ENCODE measurements around the gene CCDC112.
"Not testable (repeated sequence)": the region's sequence is repeated elsewhere in the genome, so short reads cannot be mapped to it uniquely, and the experiment has no call there.

Gene CCDC112, protein sequence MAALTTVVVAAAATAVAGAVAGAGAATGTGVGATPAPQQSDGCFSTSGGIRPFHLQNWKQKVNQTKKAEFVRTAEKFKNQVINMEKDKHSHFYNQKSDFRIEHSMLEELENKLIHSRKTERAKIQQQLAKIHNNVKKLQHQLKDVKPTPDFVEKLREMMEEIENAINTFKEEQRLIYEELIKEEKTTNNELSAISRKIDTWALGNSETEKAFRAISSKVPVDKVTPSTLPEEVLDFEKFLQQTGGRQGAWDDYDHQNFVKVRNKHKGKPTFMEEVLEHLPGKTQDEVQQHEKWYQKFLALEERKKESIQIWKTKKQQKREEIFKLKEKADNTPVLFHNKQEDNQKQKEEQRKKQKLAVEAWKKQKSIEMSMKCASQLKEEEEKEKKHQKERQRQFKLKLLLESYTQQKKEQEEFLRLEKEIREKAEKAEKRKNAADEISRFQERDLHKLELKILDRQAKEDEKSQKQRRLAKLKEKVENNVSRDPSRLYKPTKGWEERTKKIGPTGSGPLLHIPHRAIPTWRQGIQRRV

GRCh38 chr5:115296124-115297022, at the start of gene CCDC112:
TSS of gene CCDC112 (minus strand) at chr5:115296654. CDS start at chr5:115296543, 111 bp downstream.
- DNase-seq (ENCODE audit: low read depth in 1 of 2, low spot score in 1 of 2), result peak; percentile 58 to 69

- DNase-seq (ENCODE audit: low read depth in 1 of 2, low spot score in 1 of 2), result no peak
These were observed 48.9 kb upstream of the CCDC112 start for GRCh38 chr5:115345344-115345743.

DNA sequence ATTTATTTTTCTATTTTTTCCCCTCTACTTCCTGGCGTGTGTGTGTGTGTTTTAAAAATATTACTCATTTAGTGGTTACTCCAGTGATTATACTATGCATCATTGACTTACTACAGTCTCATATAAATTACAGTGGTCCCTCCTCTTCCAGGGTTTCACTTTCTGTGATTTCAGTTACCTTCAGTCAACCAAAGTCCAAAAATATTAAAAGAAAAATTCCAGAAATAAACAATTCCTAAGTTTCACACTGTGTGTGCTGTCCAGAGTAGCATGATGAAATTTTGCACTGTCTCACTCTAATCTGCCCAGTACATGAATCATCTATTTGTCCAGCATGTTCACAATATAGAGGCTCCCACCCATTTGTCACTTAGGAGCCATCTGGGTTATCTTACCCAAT, 47.4 kb upstream of the CCDC112 start:
- DNase-seq (ENCODE audit: low read depth in 1 of 2, low spot score in 1 of 2), result no peak

DNA sequence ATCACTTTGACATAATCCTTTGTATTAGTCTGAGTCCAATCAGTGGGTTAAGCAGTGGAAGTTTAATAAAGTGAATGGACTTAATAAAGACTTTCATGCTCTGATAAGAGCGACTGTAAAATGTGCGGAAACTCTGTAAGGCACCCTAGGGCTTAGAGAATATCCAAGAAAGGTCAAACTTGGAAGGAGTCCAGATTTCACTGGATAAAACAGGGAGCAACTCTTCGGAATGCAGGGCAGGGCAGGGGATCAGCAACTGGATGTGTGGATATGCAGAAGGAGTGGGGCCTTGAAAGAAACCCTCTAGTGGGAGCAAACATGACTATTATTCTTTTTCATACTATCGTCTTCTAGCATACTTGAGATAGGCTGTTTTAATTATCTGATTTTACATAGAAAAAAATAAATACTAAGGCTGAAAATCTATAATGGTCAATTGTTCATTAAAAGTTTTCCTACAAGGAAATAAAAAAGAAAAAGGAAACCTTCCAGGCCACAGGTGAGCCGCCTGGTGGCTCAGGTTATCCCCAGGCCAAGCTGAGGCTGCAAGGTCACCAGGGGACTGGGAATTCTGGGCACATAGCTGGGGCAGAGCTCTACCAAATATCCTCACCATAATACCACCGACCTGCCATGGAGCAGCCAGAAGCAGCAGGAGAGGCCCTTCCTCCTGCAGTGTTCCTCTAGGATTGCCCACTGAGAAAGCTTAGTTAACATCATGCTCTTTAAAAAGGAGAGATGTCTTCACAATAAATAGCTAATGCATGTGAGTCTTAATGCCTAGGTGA, 46.3 kb upstream of the CCDC112 start:
- DNase-seq (ENCODE audit: low read depth in 1 of 2, low spot score in 1 of 2), result no peak

- no peak for DNase-seq (ENCODE audit: low read depth in 1 of 2, low spot score in 1 of 2)
These were observed 45.3 kb upstream of the CCDC112 start for GRCh38 chr5:115341745-115342144.

DNA sequence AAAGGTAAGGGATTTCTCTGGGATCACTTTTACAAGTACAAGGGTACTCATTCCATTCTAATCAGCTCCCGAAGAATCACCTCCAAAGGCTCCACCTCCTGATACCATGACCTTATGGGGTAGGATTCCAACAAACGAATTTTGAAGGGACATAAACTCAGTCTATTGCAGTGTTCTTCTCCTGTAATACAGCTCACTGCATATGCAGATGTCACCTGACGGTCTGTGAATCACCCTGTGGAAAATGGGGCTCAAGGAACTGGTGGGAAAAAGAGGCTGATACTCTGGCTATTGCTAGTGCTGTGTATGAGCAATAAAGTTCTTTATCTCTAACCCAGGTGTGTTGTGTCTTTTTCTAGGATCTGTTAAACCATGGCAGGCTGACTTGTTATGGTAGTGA, 42.4 kb upstream of the CCDC112 start:
- DNase-seq (ENCODE audit: low read depth in 1 of 2, low spot score in 1 of 2), result no peak

DNA sequence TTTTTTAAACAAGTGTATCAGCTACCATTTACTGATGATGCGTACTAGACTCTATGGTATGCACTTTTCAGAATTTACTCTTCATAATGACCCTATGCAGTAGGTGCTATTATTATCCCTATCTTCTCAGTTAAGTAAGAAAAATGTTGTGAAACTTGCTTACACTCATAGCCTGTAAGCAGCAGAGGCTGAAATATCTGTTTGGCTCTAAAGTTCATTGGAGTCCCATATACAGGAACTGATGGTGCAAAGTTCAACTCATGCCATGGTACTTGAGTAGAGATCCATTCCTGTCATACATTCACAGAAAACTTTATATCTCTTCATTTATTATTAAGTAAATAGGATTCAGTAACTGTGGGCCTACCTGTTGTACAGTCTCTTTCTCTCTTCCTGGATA, 41.4 kb upstream of the CCDC112 start:
- DNase-seq (ENCODE audit: low read depth in 1 of 2, low spot score in 1 of 2), result no peak

DNA sequence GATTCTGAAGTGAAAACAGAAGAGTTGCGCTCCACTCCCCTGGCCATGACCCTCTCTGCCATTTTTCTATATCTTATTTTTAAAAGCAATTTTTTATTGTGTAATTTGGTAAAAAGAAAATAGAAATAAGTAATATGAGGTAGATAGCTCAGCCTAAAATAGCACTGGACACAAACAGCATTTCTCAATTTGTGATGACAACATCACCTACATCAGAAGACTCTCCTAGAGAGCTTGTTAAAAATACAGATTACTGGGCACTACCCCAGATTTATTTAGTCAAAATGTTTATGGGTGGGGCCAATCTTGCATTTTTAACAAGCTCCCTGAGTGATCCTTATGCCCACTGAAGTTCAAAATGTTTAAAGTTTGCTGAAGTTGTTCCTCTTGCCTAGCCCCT, 40.5 kb upstream of the CCDC112 start:
- no peak for DNase-seq (ENCODE audit: low read depth in 1 of 2, low spot score in 1 of 2)

GRCh38 chr5:115336201-115336720, 39.8 kb upstream of the CCDC112 start:
- DNase-seq (ENCODE audit: low read depth in 1 of 2, low spot score in 1 of 2), result no peak

DNA sequence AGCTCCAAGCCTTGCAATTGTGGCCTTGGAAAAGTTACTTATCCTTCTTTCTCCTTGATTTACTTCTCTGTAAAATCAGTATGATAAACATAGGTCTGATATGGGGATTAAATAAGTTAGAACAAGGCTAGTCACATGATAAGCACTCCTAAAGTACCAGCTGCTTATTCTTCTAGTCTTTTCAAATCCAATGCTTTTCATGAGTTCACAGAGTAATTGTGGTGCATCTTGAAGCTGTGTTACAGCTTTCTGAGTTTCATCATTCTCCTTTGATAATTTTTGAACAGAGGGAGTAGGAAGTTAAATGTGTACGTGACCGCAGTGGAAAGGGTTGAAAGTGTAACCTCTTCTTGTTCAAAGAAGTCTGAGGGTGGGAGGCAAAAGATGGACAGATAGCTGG, 38.8 kb upstream of the CCDC112 start:
- DNase-seq (ENCODE audit: low read depth in 1 of 2, low spot score in 1 of 2), result no peak

- DNase-seq (ENCODE audit: low read depth in 1 of 2, low spot score in 1 of 2), result no peak
These were observed 36.7 kb upstream of the CCDC112 start for GRCh38 chr5:115333164-115333563.

DNA sequence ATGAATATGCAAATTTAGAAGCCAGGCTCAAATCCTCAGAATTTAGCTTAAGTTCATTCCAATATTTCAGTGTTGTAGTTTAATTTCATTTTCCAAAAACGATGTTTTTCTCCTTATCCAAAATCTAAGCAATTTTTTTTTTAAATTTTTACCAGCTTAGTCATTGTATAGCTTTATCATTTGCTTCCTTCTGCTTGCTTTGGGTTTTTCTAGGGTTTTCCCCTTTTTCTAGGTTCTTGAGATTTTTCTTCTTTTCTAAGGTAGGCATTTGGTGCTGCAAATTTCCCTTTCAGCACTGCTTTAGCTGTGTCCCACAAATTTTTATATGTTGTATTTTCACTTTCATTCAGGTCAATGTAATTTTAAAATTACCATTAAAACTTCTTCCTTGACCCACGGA, 34.4 kb upstream of the CCDC112 start:
- DNase-seq (ENCODE audit: low read depth in 1 of 2, low spot score in 1 of 2), result no peak

DNA sequence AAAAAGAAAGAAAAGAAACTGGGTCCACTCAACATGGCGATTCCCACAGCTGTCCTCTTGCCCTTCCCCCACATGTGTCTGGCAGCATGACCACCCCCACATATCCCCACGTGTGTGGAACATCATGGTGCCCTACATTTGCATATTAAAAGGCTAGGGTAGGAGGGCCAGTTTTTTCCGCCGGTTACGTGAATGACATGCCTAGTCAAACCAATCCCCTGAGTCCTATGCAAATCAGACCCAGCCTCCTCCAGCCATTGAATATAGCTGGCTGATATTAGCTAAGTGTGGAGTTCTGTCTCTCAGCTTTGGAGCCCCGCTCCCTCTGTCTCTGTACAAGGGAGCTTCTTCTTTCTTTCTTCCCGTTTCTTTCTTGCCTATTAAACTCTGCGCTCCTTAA, 33.0 kb upstream of the CCDC112 start:
- DNase-seq (ENCODE audit: low read depth in 1 of 2, low spot score in 1 of 2), result no peak

DNA sequence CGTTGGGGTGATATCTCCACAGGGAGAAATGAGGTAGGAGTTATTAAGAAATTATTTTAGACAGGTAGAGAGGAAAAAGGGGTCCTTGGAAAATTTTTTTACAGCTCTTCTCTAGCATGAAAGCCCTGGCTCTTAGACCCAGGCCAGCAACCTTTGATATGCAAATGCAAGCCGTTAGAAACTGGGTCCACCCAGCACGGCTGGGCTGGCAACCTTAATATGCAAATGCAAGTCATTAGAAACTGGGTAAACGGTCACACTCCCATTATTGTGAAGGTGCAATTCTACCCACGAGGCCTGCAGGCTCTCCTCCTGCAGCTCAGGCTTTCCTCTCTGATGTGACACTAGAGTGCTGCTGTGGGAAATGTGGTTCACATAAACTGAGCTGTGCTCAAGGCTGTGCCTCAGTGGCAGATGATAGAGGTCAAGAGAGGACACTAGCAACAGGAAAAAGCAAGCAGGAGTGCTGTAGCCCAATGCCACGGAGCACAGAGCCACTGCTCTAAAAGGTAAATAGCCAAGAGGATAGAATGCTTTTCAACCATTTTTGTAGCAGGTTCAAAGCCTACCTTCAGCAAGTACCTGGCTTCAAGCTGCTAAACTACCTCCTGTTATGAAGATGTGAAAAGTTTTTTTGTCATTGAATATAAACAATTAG, 32.3 kb upstream of the CCDC112 start:
- DNase-seq (ENCODE audit: low read depth in 1 of 2, low spot score in 1 of 2), result not testable (repeated sequence)

DNA sequence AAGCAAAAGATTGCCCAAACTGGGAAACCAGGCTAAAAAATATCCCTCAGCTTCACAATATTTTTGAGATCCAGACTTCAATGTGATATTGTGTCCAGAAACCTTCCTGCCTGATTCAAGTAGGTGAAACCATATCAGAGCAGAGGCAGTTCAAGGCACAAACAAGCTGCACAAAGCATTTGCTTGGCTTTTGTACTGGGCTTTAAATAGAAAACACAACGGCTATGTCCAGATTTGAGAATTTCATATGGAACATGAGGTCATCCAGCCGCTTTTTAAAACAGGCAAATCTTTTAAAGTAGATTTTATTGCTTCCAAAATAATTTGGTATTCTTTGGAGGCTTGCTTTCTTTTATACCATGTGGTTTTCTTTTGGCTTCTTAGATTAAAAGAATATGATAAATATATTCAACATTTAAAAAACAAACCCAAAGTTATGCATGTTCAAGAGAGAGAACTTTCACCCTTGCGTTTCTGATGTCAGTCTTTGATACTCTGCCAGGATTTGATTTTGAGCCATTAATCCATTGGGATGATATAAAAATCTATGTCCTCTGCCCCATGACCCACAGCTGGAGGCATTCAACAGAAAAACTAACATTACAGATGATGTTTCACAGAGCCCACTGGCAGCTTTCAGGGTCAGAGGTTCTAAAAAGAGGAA, 29.0 kb upstream of the CCDC112 start:
- DNase-seq (ENCODE audit: low read depth in 1 of 2, low spot score in 1 of 2), result no peak

DNA sequence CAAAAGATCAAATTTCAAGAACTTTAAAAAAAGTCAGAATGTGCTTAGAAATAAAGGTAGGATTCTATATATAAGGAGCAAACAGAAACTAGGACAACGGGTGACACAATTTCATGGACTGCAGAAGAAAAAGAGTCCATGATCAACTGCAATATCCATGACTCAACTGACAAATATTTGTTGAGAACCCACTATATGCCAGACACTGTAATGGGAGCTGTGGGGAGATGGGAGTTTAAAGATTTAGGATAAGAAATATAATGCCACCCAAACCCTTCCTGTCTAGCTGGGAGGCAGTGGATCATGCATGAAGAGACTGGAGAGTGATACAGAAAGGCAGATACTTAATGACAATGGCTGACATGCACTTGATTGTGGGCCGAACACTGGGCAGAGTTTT, 27.6 kb upstream of the CCDC112 start:
- no peak for DNase-seq (ENCODE audit: low read depth in 1 of 2, low spot score in 1 of 2)

GRCh38 chr5:115322729-115323128, 26.3 kb upstream of the CCDC112 start:
- DNase-seq (ENCODE audit: low read depth in 1 of 2, low spot score in 1 of 2), result no peak

DNA sequence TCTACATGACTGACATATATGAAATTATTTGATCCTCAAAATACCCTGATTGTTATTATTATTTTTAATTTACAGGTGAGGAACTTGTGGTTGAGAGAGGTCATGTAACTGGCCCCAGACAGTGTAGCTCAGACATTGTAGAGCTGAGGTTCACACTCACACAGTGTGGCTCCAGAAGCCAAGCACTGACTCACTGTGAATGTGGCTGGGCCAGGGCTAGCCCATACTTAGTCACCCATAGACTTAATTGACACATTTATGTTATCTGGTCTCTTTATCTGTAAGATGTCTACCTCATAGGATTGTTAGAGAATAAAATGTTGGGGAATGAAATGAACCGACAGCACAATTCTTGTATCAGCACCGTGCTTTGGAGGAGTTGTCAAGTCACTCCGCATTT, 24.9 kb upstream of the CCDC112 start:
- no peak for DNase-seq (ENCODE audit: low read depth in 1 of 2, low spot score in 1 of 2)

- DNase-seq (ENCODE audit: low read depth in 1 of 2, low spot score in 1 of 2), result no peak
These were observed 24.1 kb upstream of the CCDC112 start for GRCh38 chr5:115320515-115320914.

GRCh38 chr5:115320006-115320405, 23.6 kb upstream of the CCDC112 start:
- no peak for DNase-seq (ENCODE audit: low read depth in 1 of 2, low spot score in 1 of 2)
